ENCODE results near the gene ARHGAP27. TPM values are rescaled to one million over a fixed set of nuclear protein-coding genes. Genes with fewer than 3 reads are reported as not detected.

The ARHGAP27 gene
- total and polyA plus RNA-seq, 9 of the 15 experiments (the other 6 are each of a cell fraction or from before 2014, with no cell fraction given), result 0.04 to 4.6 (median 2.1) TPM

DNA sequence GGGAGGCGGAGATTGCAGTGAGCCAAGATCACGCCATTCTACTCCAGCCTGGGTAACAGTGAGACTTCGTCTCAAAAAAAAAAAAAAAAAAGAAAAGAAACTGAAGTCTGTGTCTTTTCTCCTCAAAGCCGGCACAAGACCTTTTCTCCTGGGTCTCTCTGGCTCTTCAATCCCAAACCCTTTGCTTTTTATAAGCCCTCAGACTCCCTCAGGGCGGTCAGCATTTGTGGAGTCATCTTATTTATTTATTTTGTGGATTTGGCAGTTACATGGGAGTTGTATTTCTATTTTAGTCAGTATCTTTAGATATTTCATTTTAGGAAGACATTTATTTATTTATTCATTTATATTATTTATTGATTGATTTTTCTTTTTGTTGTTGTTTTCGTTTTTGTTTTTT, 58.2 kb downstream of the ARHGAP27 start:
- Histone ChIP-seq H3K4me3 (no peak overlapping the region), H3K9ac (ENCODE audit: insufficient read depth in 1 of 2, low read depth in 2 of 2, low read length in 2 of 2) (no peak overlapping the region; a peak in 1 of 4 replicates), H4K20me1 (replicated peaks; ENCODE audit: control insufficient read depth, insufficient read depth, low read length) (no peaks in the 10 kb centered on the region), H3K79me2 (ENCODE audit: control insufficient read depth, insufficient read depth, low read length) (no peaks in the 10 kb centered on the region), H3K27me3 (ENCODE audit: control insufficient read depth in 2 of 2, insufficient read depth in 2 of 2, low read length in 2 of 2) (peaks cover 3 to 9% of the 10 kb centered on the region in 2 experiments; a peak in 1 of 5 replicates), H3K36me3 (ENCODE audit: control insufficient read depth, insufficient read depth, low read length) (no peaks in the 10 kb centered on the region), H3K9me3 (replicated peaks; ENCODE audit: control insufficient read depth, insufficient read depth, low read depth, low read length) (no peaks in the 10 kb centered on the region; the same call in 1 of the 2 replicates), H3K27ac (ENCODE audit: extremely low read depth, low read depth, low read length) (no peak overlapping the region), H3K4me2 (ENCODE audit: insufficient read depth, low read length) (no peak overlapping the region), H3K9me1 (ENCODE audit: control insufficient read depth, insufficient read depth, low read length) (no peaks in the 10 kb centered on the region), H3K4me1 (replicated peaks in 1 of 2; ENCODE audit: control insufficient read depth in 2 of 2, insufficient read depth in 2 of 2, low read length in 2 of 2) (peaks cover 4 to 19% of the 10 kb centered on the region in 2 experiments; a peak in 3 of 5 replicates), H2AFZ (ENCODE audit: low read depth, low read length) (no peak overlapping the region)
- ChIA-PET POLR2A (interaction anchor here (0.6 to 0.8 kb wide), 2 partner anchors 224 to 226 kb away, joined by 3 read pairs; partner anchors contain the start of gene HEXIM1), CTCF (ENCODE audit: low intra/inter-chr PET ratio) (no interaction called here)
- intact Hi-C loops (cut with micrococcal nuclease), result no loop called here
- ATAC-seq (no peak), DNase-seq (ENCODE audit: extremely low read depth in 1 of 4, low spot score in 3 of 4) (no peak), FAIRE-seq (no peak)
- TF ChIP-seq MCM7 (IDR thresholded peaks at IDR 0.05) (no peak), FOXK1 (CRISPR knock-in tag; IDR thresholded peaks at IDR 0.05; ENCODE audit: borderline replicate concordance) (no peak), CREB5 (CRISPR knock-in tag; IDR thresholded peaks at IDR 0.05) (no peak), SAFB (IDR thresholded peaks at IDR 0.05; ENCODE audit: borderline replicate concordance, low read depth, low read length) (no peak), SETDB1 (IDR thresholded peaks at IDR 0.05; ENCODE audit: low read length) (no peak), TRIM24 (IDR thresholded peaks at IDR 0.05) (no peak)
- TF ChIP-seq, protein P1, sequence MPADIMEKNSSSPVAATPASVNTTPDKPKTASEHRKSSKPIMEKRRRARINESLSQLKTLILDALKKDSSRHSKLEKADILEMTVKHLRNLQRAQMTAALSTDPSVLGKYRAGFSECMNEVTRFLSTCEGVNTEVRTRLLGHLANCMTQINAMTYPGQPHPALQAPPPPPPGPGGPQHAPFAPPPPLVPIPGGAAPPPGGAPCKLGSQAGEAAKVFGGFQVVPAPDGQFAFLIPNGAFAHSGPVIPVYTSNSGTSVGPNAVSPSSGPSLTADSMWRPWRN (IDR thresholded peaks at IDR 0.05; ENCODE audit: low read depth), result no peak
- WGBS (ENCODE audit: insufficient coverage, low coverage, missing lambda C conversion rate), result 41% methylated on average over 6 of the region's 6 CpGs
- no TSS peak for BruUV-seq (replicated peaks)
- in situ Hi-C loops (cut with MboI), result no loop called here
